B cell (primary cell): Measurements from ENCODE around the gene FAF2. TPM values are rescaled to one million over a fixed set of nuclear protein-coding genes. Genes with fewer than 3 reads are reported as not detected.

Experiments
- ATAC-seq: fragments of 200-7000 bp; cut with Tn5 transposase; one replicate; pipeline ENCODE4 v1.10.0; 2021; ENCODE audit warnings: low read depth, mild to moderate bottlenecking, moderate number of reproducible peaks, moderate library complexity
- CTCF ChIA-PET: fragments of 350-600 bp; sonication (Branson Sonifier 250); formaldehyde crosslinking; loops from one replicate; lab custom pipeline; 2021; ENCODE audit warnings: antibody characterized with exemption, inconsistent platforms; lab: Charles Lee
- POLR2A ChIA-PET: fragments of 350-600 bp; sonication (Branson Sonifier 250); formaldehyde crosslinking; loops from one replicate; lab custom pipeline; 2021; ENCODE audit warnings: antibody characterized with exemption; lab: Charles Lee
- DNase-seq: peaks from one replicate; pipeline ENCODE4 v3.0.0; 2013
- H2AFZ ChIP-seq: 2 replicates; pipeline ENCODE4 v1.6.1; 2012; ENCODE audit warnings: mild to moderate bottlenecking, low read depth, low read length; ENCODE audit not compliant: insufficient read depth, poor library complexity, severe bottlenecking
- H3K27ac ChIP-seq, 2 donors: 1 replicate in 1 of 2; 2 replicates in 1 of 2; pipeline ENCODE4 v1.5.1; 2012 to 2013; ENCODE audit warnings: low read length in 2 of 2, mild to moderate bottlenecking in 2 of 2, moderate library complexity in 1 of 2
- H3K27me3 ChIP-seq, 4 experiments: fragments of 200-600 bp in 1 of 4; sonication (generic) in 1 of 4; replicated peaks in 1 of 4; 1 replicate in 2 of 4; 2 replicates in 2 of 4; pipeline versions ENCODE4 v1.6.1 to v1.7.0; 2013 to 2016; ENCODE audit warnings: low read length in 3 of 4, mild to moderate bottlenecking in 2 of 4, mixed read lengths in 1 of 4, moderate library complexity in 1 of 4; ENCODE audit not compliant: insufficient read depth in 4 of 4, control insufficient read depth in 3 of 4; ENCODE audit errors: control extremely low read depth in 1 of 4
- H3K36me3 ChIP-seq, 2 experiments: replicated peaks in 1 of 2; 1 replicate in 1 of 2; 2 replicates in 1 of 2; pipeline versions ENCODE4 v1.6.1 to v1.7.1; 2013; ENCODE audit warnings: low read length in 1 of 2; ENCODE audit not compliant: insufficient read depth in 2 of 2, control insufficient read depth in 1 of 2; ENCODE audit errors: control extremely low read depth in 1 of 2, extremely low read depth in 1 of 2
- H3K4me1 ChIP-seq, 2 donors: fragments of 200-600 bp in 1 of 2; sonication (generic) in 1 of 2; 1 replicate in 1 of 2; 2 replicates in 1 of 2; pipeline versions ENCODE4 v1.5.1 to v1.6.1; 2013 to 2017; ENCODE audit warnings: low read length in 2 of 2; ENCODE audit not compliant: control insufficient read depth in 2 of 2, insufficient read depth in 2 of 2
- H3K4me2 ChIP-seq: replicated peaks from 2 replicates; pipeline ENCODE3; 2012; ENCODE audit warnings: mild to moderate bottlenecking, low read depth, low read length; ENCODE audit not compliant: poor library complexity, severe bottlenecking
- H3K4me3 ChIP-seq, 5 experiments: fragments of 200-600 bp in 1 of 5; sonication (generic) in 1 of 5; 1 replicate in 3 of 5; 2 replicates in 2 of 5; pipeline versions ENCODE4 v1.5.1 to v1.7.0; 2011 to 2016; ENCODE audit warnings: low read length in 4 of 5, mild to moderate bottlenecking in 4 of 5, low read depth in 2 of 5, control low read depth in 1 of 5, moderate library complexity in 1 of 5; ENCODE audit not compliant: insufficient read depth in 1 of 5; ENCODE audit errors: control extremely low read depth in 1 of 5, extremely low read depth in 1 of 5
- H3K79me2 ChIP-seq: fragments of 200-600 bp; sonication (generic); one replicate; pipeline ENCODE4 v1.6.0; 2016; ENCODE audit warnings: low read length; ENCODE audit not compliant: control insufficient read depth, insufficient read depth
- H3K9ac ChIP-seq: fragments of 200-600 bp; sonication (generic); 2 replicates; pipeline ENCODE4 v1.6.1; 2017; ENCODE audit warnings: mild to moderate bottlenecking, low read length, moderate library complexity
- H3K9me3 ChIP-seq, 3 donors: one replicate each; pipeline versions ENCODE4 v1.6.1 to v1.7.1; 2013; ENCODE audit warnings: low read length in 2 of 3; ENCODE audit not compliant: control insufficient read depth in 2 of 3, insufficient read depth in 1 of 3; ENCODE audit errors: control extremely low read depth in 1 of 3
- H4K20me1 ChIP-seq: 2 replicates; pipeline ENCODE4 v1.6.0; 2012; ENCODE audit warnings: mild to moderate bottlenecking, low read length; ENCODE audit not compliant: insufficient read depth, control insufficient read depth, poor library complexity, severe bottlenecking
- H3K27ac Mint-ChIP-seq: one replicate; pipeline ENCODE4 v1.8.0; 2021; ENCODE audit warnings: mixed read lengths
- H3K27me3 Mint-ChIP-seq: one replicate; pipeline ENCODE4 v1.8.0; 2021; ENCODE audit warnings: mixed read lengths
- H3K4me1 Mint-ChIP-seq: one replicate; pipeline ENCODE4 v1.8.0; 2021; ENCODE audit warnings: mixed read lengths
- H3K4me3 Mint-ChIP-seq: one replicate; pipeline ENCODE4 v1.8.0; 2021; ENCODE audit warnings: mixed read lengths
- H3K9me3 Mint-ChIP-seq: one replicate; pipeline ENCODE4 v1.8.0; 2022; ENCODE audit warnings: mixed read lengths; ENCODE audit not compliant: insufficient read depth
- EZH2 ChIP-seq: IDR thresholded peaks from 2 replicates; pipeline ENCODE4 v1.6.1; 2012; ENCODE audit warnings: borderline replicate concordance, low read depth, mild to moderate bottlenecking, moderate library complexity, low read length; ENCODE audit not compliant: insufficient read depth, poor library complexity, severe bottlenecking
- WGBS: methylation state at CpG from one replicate; pipeline ENCODE4 v1.1.5; 2013; ENCODE audit warnings: missing lambda C conversion rate; ENCODE audit not compliant: insufficient coverage; 5-methylcytosine and 5-hydroxymethylcytosine counted together
- intact Hi-C: fragments of 100-400 bp; cut with micrococcal nuclease; formaldehyde crosslinking; loops from one replicate; pipeline ENCODE4 v1.10.0; 2022
- polyA plus RNA-seq: library from polyadenylated mRNA; depleted of rRNA; stranded (reverse); fragments of >200 nt; gene quantifications from 2 replicates; pipeline ENCODE4 v1.2.3, GENCODE V29; 2012
- total RNA-seq, 2 donors: library from RNA; stranded (reverse); fragments of 120-200 nt in 1 of 2; gene quantifications; 1 replicate in 1 of 2; 2 replicates in 1 of 2; pipeline versions ENCODE4 v1.2.3 to v1.2.4, GENCODE V29; 2013 to 2022
- TF ChIP-seq, protein P1 (sequence below): fragments of 200-600 bp; IDR thresholded peaks from one replicate; pipeline ENCODE4 v1.8.0; 2022; ENCODE audit warnings: antibody characterized with exemption, mild to moderate bottlenecking

The FAF2 gene
- total and polyA plus RNA-seq, 2 donors (not counting 1 experiment from before 2014, with no cell fraction given), result 10.9 to 35.1 TPM

- ChIA-PET CTCF (no interaction called here), POLR2A (no interaction called here)
- Mint-ChIP-seq H3K27ac (no peak overlapping the region), H3K27me3 (no peaks in the 10 kb centered on the region), H3K9me3 (no peaks in the 10 kb centered on the region), H3K4me1 (peaks cover 11% of the 10 kb centered on the region), H3K4me3 (no peak overlapping the region)
- no CpG with 5 or more reads among the region's 1 CpG for WGBS
- peaks cover 0 to 2% (median 0%) of the 10 kb centered on the region in 3 donors for H3K9me3 ChIP-seq
- peaks cover 40% of the 10 kb centered on the region for H4K20me1 ChIP-seq
- TF ChIP-seq, protein P1, sequence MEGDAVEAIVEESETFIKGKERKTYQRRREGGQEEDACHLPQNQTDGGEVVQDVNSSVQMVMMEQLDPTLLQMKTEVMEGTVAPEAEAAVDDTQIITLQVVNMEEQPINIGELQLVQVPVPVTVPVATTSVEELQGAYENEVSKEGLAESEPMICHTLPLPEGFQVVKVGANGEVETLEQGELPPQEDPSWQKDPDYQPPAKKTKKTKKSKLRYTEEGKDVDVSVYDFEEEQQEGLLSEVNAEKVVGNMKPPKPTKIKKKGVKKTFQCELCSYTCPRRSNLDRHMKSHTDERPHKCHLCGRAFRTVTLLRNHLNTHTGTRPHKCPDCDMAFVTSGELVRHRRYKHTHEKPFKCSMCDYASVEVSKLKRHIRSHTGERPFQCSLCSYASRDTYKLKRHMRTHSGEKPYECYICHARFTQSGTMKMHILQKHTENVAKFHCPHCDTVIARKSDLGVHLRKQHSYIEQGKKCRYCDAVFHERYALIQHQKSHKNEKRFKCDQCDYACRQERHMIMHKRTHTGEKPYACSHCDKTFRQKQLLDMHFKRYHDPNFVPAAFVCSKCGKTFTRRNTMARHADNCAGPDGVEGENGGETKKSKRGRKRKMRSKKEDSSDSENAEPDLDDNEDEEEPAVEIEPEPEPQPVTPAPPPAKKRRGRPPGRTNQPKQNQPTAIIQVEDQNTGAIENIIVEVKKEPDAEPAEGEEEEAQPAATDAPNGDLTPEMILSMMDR, result no peak
- TF ChIP-seq EZH2, result no peak
- H3K4me2 ChIP-seq, result no peak overlapping the region
- no peak overlapping the region for H3K27ac ChIP-seq
- H2AFZ ChIP-seq, result no peak overlapping the region
- no peaks in the 10 kb centered on the region for H3K4me1 ChIP-seq
- H3K4me3 ChIP-seq, result no peak overlapping the region
- no peak for DNase-seq
- H3K9ac ChIP-seq, result no peak overlapping the region
- H3K36me3 ChIP-seq, result peaks cover 0 to 34% of the 10 kb centered on the region in 2 experiments
- ATAC-seq, result no peak
- intact Hi-C loops, result no loop called here
- peaks cover 71% of the 10 kb centered on the region for H3K79me2 ChIP-seq
- no peaks in the 10 kb centered on the region for H3K27me3 ChIP-seq
Measured at GRCh38 chr5:176469296-176469695, 21.1 kb downstream of the FAF2 start.

DNA sequence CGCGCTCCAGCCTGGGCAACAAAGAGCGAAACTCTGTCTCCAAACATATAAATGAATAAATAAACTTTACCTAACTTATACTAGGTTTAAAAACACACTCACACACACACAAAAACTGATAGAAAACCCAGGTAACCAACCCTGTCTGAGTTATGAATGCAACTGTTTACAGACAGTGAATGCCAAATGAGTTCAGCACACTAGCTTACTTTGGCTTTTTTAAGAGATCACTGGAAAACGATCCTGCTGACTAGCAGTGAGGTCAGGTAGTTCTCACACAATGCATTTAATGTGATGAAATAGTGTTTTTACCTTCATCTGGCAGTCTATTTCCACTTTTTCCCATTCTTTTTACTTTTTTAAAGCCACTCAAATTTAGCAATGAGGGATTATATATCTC lies 22.4 kb downstream of the FAF2 start:
- peaks cover 11% of the 10 kb centered on the region for H3K4me1 Mint-ChIP-seq
- WGBS, result no CpG with 5 or more reads among the region's 4 CpGs
- no peak overlapping the region for H2AFZ ChIP-seq
- ATAC-seq (no peak), DNase-seq (no peak)
- peaks cover 0 to 27% of the 10 kb centered on the region in 2 experiments for H3K36me3 ChIP-seq
- no peaks in the 10 kb centered on the region for H3K27me3 Mint-ChIP-seq
- peaks cover 46% of the 10 kb centered on the region for H4K20me1 ChIP-seq
- H3K4me1 ChIP-seq, result no peaks in the 10 kb centered on the region
- H3K9me3 ChIP-seq, result peaks cover 0 to 2% (median 0%) of the 10 kb centered on the region in 3 donors
- intact Hi-C loops, result no loop called here
- H3K4me3 Mint-ChIP-seq, result no peak overlapping the region
- ChIA-PET POLR2A (no interaction called here), CTCF (no interaction called here)
- H3K9ac ChIP-seq, result no peak overlapping the region
- TF ChIP-seq EZH2, result no peak
- TF ChIP-seq, protein P1, result no peak
- H3K9me3 Mint-ChIP-seq, result no peaks in the 10 kb centered on the region
- H3K27me3 ChIP-seq, result no peaks in the 10 kb centered on the region
- H3K4me3 ChIP-seq, result no peak overlapping the region
- no peak overlapping the region for H3K4me2 ChIP-seq
- H3K27ac Mint-ChIP-seq, result no peak overlapping the region
- H3K79me2 ChIP-seq, result peaks cover 70% of the 10 kb centered on the region
- H3K27ac ChIP-seq, result no peak overlapping the region
